GM23248 (cell line): Measurements from ENCODE around the gene NCKAP5L. TPM values are rescaled to one million over a fixed set of nuclear protein-coding genes. Genes with fewer than 3 reads are reported as not detected.
A peak's percentile ranks its signal among the peaks of the same experiment; 100 is the strongest.

Experiments
- DNase-seq: peaks from one replicate; pipeline ENCODE4 v3.0.0-alpha.2; 2015
- H2AFZ ChIP-seq: fragments of 200-600 bp; sonication (generic); 2 replicates; pipeline ENCODE4 v1.6.1; 2016; ENCODE audit warnings: antibody characterized with exemption
- H3F3A ChIP-seq: fragments of 200-600 bp; sonication (generic); 2 replicates; pipeline ENCODE4 v1.6.1; 2016; ENCODE audit warnings: mild to moderate bottlenecking, antibody characterized with exemption, mixed run types; ENCODE audit not compliant: insufficient read depth
- H3K27ac ChIP-seq: fragments of 200-600 bp; sonication (generic); 2 replicates; pipeline ENCODE4 v1.5.1; 2016; ENCODE audit warnings: mild to moderate bottlenecking
- H3K27me3 ChIP-seq: fragments of 200-600 bp; sonication (generic); replicated peaks from 2 replicates; pipeline ENCODE4 v1.6.1; 2016; ENCODE audit warnings: mild to moderate bottlenecking; ENCODE audit not compliant: insufficient read depth
- H3K36me3 ChIP-seq: fragments of 200-600 bp; sonication (generic); 2 replicates; pipeline ENCODE4 v1.6.1; 2016; ENCODE audit warnings: low read depth, mild to moderate bottlenecking
- H3K4me1 ChIP-seq: fragments of 200-600 bp; sonication (generic); 2 replicates; pipeline ENCODE4 v1.6.1; 2016; ENCODE audit warnings: mild to moderate bottlenecking; ENCODE audit not compliant: insufficient read depth
- H3K4me2 ChIP-seq: fragments of 200-600 bp; sonication (generic); one replicate; pipeline ENCODE4 v1.6.1; 2016; ENCODE audit warnings: mild to moderate bottlenecking; ENCODE audit not compliant: unreplicated experiment
- H3K4me3 ChIP-seq: fragments of 200-600 bp; sonication (generic); 2 replicates; pipeline ENCODE4 v1.5.1; 2016; ENCODE audit warnings: mild to moderate bottlenecking
- H3K79me2 ChIP-seq: fragments of 200-600 bp; sonication (generic); 2 replicates; pipeline ENCODE4 v1.6.1; 2016; ENCODE audit warnings: mild to moderate bottlenecking; ENCODE audit not compliant: insufficient read depth
- H3K9ac ChIP-seq: fragments of 200-600 bp; sonication (generic); 2 replicates; pipeline ENCODE4 v1.6.1; 2016; ENCODE audit warnings: mild to moderate bottlenecking
- H3K9me2 ChIP-seq: fragments of 200-600 bp; sonication (generic); 2 replicates; pipeline ENCODE4 v1.6.1; 2016; ENCODE audit warnings: mixed run types, mild to moderate bottlenecking, moderate library complexity; ENCODE audit not compliant: insufficient read depth
- H3K9me3 ChIP-seq: fragments of 200-600 bp; sonication (generic); one replicate; pipeline ENCODE4 v1.6.1; 2017; ENCODE audit warnings: low read depth
- H4K20me1 ChIP-seq: fragments of 200-600 bp; sonication (generic); 2 replicates; pipeline ENCODE4 v1.6.0; 2016; ENCODE audit not compliant: insufficient read depth
- EZH2 ChIP-seq: fragments of 200-600 bp; sonication (generic); IDR thresholded peaks from 2 replicates; pipeline ENCODE4 v1.6.1; 2018; ENCODE audit warnings: antibody characterized with exemption, mild to moderate bottlenecking; ENCODE audit not compliant: insufficient read depth, poor library complexity, severe bottlenecking
- EZH2phosphoT487 ChIP-seq: fragments of 200-600 bp; sonication (generic); IDR thresholded peaks from 2 replicates; pipeline ENCODE4 v1.6.1; 2018; ENCODE audit warnings: antibody characterized with exemption, moderate library complexity, mild to moderate bottlenecking, low read depth; ENCODE audit not compliant: insufficient read depth
- WGBS, 2 experiments: methylation state at CpG; one replicate each; pipeline ENCODE4 v1.1.6; 2015 to 2017; ENCODE audit warnings: low lambda C conversion rate in 2 of 2, low coverage in 1 of 2; ENCODE audit errors: missing lambda C conversion rate in 2 of 2; 5-methylcytosine and 5-hydroxymethylcytosine counted together
- in situ Hi-C: fragments of 300-500 bp; cut with MboI; formaldehyde crosslinking; loops from 2 replicates; pipeline ENCODE4 v1.15.0; 2020
- polyA plus RNA-seq: library from polyadenylated mRNA; unstranded; fragments of >200 nt; fragmentation: Nextera tagmentation; extraction: Ambion mirVana; gene quantifications from 2 replicates; pipeline ENCODE4 v1.2.1, GENCODE V29; 2016
- total RNA-seq: library from RNA; depleted of rRNA; stranded (reverse); fragments of >200 nt; shearing (Covaris generic); gene quantifications from 2 replicates; pipeline ENCODE4 v1.2.3, GENCODE V29; 2014

NCKAP5L gene
- total and polyA plus RNA-seq, 2 experiments from 2014 or later: 14.1 to 28.4 TPM

- H3F3A ChIP-seq: no peaks in the 10 kb centered on the region
- in situ Hi-C loops: no loop called here
- no peak overlapping the region for H3K27ac ChIP-seq
- H3K4me1 ChIP-seq: no peaks in the 10 kb centered on the region
- no peak overlapping the region for H3K4me2 ChIP-seq
- H3K9ac ChIP-seq: no peak overlapping the region
- no peak for TF ChIP-seq EZH2phosphoT487
- TF ChIP-seq EZH2: no peak
- H4K20me1 ChIP-seq: peaks cover 10% of the 10 kb centered on the region; the same call in 1 of the 2 replicates
- no peak overlapping the region for H2AFZ ChIP-seq
- H3K9me2 ChIP-seq: no peaks in the 10 kb centered on the region
- H3K79me2 ChIP-seq: peaks cover 3% of the 10 kb centered on the region
- H3K27me3 ChIP-seq: no peaks in the 10 kb centered on the region
- H3K36me3 ChIP-seq: 0 out of 2 replicates have a peak, but pooled peaks cover 4% of the 10 kb centered on the region
- WGBS, 2 experiments: 39 to 53% methylated on average over 8 to 9 of the region's 9 CpGs
- no peak overlapping the region for H3K4me3 ChIP-seq
- DNase-seq: no peak
- no peaks in the 10 kb centered on the region for H3K9me3 ChIP-seq
These were observed 18.3 kb downstream of the NCKAP5L start for GRCh38 chr12:49809906-49810389.

GRCh38 chr12:49809381-49809905 is 18.8 kb downstream of the NCKAP5L start:
- H3K9me2 ChIP-seq: no peaks in the 10 kb centered on the region
- H3K9ac ChIP-seq: no peak overlapping the region
- no peaks in the 10 kb centered on the region for H3K27me3 ChIP-seq
- H3K79me2 ChIP-seq: peaks cover 4% of the 10 kb centered on the region
- 54 to 56% methylated on average over 2 to 4 of the region's 4 CpGs for WGBS, 2 experiments
- DNase-seq: no peak
- H3K4me3 ChIP-seq: no peak overlapping the region
- no peak for TF ChIP-seq EZH2phosphoT487
- no peak for TF ChIP-seq EZH2
- in situ Hi-C loops: no loop called here
- no peaks in the 10 kb centered on the region for H3K9me3 ChIP-seq
- peaks cover 10% of the 10 kb centered on the region; the same call in 1 of the 2 replicates for H4K20me1 ChIP-seq
- no peaks in the 10 kb centered on the region for H3F3A ChIP-seq
- peaks cover 4% of the 10 kb centered on the region; the same call in 1 of the 2 replicates for H3K36me3 ChIP-seq
- H2AFZ ChIP-seq: no peak overlapping the region
- no peak overlapping the region for H3K27ac ChIP-seq
- no peak overlapping the region for H3K4me2 ChIP-seq
- no peaks in the 10 kb centered on the region for H3K4me1 ChIP-seq

- Histone ChIP-seq H3K4me2 (no peak overlapping the region), H3K9me2 (no peaks in the 10 kb centered on the region), H3K27ac (no peak overlapping the region), H3K36me3 (peaks cover 4% of the 10 kb centered on the region; the same call in 1 of the 2 replicates), H4K20me1 (peaks cover 10% of the 10 kb centered on the region; the same call in 1 of the 2 replicates), H3K27me3 (no peaks in the 10 kb centered on the region), H3K4me3 (no peak overlapping the region), H3K4me1 (no peaks in the 10 kb centered on the region), H3K79me2 (peaks cover 4% of the 10 kb centered on the region), H3K9ac (no peak overlapping the region), H3F3A (no peaks in the 10 kb centered on the region), H2AFZ (no peak overlapping the region), H3K9me3 (no peaks in the 10 kb centered on the region)
- 42 to 54% methylated on average over 10 to 14 of the region's 14 CpGs for WGBS, 2 experiments
- in situ Hi-C loops: no loop called here
- DNase-seq: peak; percentile 21
- TF ChIP-seq EZH2phosphoT487: no peak
- no peak for TF ChIP-seq EZH2
These were observed 19.4 kb downstream of the NCKAP5L start for GRCh38 chr12:49808686-49809380.

GRCh38 chr12:49807991-49808580 is 20.1 kb downstream of the NCKAP5L start:
- H3K4me3 ChIP-seq: no peak overlapping the region
- H3K9me3 ChIP-seq: no peaks in the 10 kb centered on the region
- H3K79me2 ChIP-seq: peaks cover 4% of the 10 kb centered on the region
- H3K4me2 ChIP-seq: no peak overlapping the region
- no peaks in the 10 kb centered on the region for H3K27me3 ChIP-seq
- no peaks in the 10 kb centered on the region for H3K4me1 ChIP-seq
- no peak for DNase-seq
- 86 to 94% methylated on average over 11 to 12 of the region's 12 CpGs for WGBS, 2 experiments
- H3K27ac ChIP-seq: no peak overlapping the region
- no peak for TF ChIP-seq EZH2
- TF ChIP-seq EZH2phosphoT487: no peak
- H3K9me2 ChIP-seq: no peaks in the 10 kb centered on the region
- peaks cover 4% of the 10 kb centered on the region; the same call in 1 of the 2 replicates for H3K36me3 ChIP-seq
- peaks cover 10% of the 10 kb centered on the region; the same call in 1 of the 2 replicates for H4K20me1 ChIP-seq
- in situ Hi-C loops: no loop called here
- H3K9ac ChIP-seq: no peak overlapping the region
- no peaks in the 10 kb centered on the region for H3F3A ChIP-seq
- H2AFZ ChIP-seq: no peak overlapping the region
